ENCODE data around the gene KCNH4. TPM values are rescaled to one million over a fixed set of nuclear protein-coding genes. Genes with fewer than 3 reads are reported as not detected.
A peak's percentile ranks its signal among the peaks of the same experiment; 100 is the strongest.
"Not testable (repeated sequence)": the region's sequence is repeated elsewhere in the genome, so short reads cannot be mapped to it uniquely, and the experiment has no call there.

KCNH4 gene
- total RNA-seq, 1 donor from 2014 or later: 0.70 TPM

GRCh38 chr17:42140690-42141089 is 40.3 kb downstream of the KCNH4 start:
- DNase-seq (ENCODE audit: extremely low read depth, low read depth, low spot score): not testable (repeated sequence)

GRCh38 chr17:42138749-42139492 is 42.0 kb downstream of the KCNH4 start:
- no peak for DNase-seq (ENCODE audit: extremely low read depth, low read depth, low spot score)

DNA sequence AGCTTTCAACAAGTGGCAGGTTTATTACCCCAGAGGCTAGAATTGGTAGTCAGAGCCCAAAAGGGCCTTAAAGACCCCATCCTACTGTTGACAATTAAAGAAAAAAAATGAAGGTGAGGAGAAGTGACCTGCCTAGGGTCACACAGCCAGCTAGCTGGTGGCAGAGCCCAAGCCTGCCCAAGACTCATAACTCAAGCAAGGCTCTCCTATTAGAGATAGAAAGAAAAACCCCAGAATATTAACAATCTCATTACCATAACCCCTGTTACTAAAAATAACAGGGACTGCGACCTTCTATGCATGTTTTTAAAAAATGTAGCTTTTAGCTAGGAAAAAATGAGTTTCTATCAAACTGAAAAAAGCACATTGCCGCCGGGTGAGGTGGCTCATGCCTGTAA is 44.3 kb downstream of the KCNH4 start:
- DNase-seq (ENCODE audit: extremely low read depth, low read depth, low spot score): no peak

DNA sequence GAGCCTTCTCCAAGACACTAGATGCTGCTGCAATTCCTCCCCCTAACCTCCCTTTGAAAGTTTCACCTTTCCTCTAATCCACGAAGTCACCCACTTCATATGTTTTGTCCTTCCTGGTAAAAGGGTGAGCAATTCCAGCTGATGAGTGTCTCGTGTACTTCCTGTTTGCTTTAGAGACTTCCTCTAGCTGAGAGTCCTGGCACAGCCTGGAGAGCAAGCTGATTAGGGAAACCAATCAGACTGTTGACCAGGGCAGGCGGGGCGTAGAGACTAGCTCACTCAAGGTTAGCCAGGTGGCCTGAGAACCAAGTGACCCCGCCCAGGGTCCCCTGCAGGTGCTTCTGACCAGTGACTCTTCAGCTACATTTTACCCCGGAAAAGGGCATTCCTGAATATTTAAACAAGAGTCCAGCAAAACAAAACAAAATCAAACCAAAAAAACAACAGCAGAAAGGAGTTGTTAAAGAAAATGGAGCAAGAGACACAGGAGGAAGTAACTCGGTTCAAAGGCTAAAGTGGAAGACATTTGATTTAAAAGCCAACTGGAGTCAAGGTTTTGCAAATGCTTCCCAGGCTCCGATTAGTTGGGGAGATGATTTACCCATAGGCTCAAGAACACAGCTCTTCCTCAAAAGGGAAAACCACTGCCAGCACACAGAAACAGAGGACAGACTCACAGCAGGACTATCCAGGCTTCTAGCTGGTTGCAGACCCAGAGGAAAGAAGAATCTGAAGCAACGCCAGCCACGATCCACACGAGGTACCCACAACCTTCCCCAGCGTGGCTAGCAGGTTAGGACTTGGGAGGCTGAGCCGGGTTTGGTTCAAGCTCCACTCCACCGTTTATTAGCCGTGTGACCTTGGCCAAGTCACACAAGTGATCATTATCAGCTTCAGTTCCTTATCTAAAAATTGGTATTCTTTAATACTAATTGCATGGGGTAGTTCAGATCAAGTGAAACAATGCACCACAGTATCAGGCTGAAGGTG is 45.0 kb downstream of the KCNH4 start:
- DNase-seq (ENCODE audit: extremely low read depth, low read depth, low spot score): no peak

GRCh38 chr17:42135151-42135550 is 45.8 kb downstream of the KCNH4 start:
- no peak for DNase-seq (ENCODE audit: extremely low read depth, low read depth, low spot score)

GRCh38 chr17:42133461-42134041 is 47.4 kb downstream of the KCNH4 start:
- DNase-seq (ENCODE audit: extremely low read depth, low read depth, low spot score): no peak

- DNase-seq (ENCODE audit: extremely low read depth, low read depth, low spot score): no peak
Measured at GRCh38 chr17:42132941-42133340, 48.0 kb downstream of the KCNH4 start.

DNA sequence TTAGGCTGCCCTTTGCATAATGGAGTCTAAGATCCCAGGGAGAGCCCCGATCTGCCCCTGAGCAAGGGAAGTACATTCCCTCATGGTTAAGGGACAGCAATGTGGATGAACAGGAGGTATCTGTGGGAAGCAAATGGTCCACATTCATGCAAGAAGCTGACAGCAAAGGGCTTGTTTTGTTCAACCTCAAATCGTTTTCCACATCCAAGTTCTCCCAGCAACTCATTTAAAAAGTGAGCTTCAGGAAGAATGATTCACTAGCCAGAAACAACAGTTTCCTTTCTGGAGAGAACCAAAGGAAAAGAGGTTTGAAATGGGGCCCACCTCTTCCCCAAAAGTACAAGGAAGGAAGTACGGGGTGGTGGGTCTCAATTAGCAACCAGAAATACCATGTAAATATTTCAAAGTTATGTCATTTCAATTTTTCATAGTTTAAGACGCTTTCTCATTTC is 48.9 kb downstream of the KCNH4 start:
- DNase-seq (ENCODE audit: extremely low read depth, low read depth, low spot score): peak; percentile 74

- no peak for DNase-seq (ENCODE audit: extremely low read depth, low read depth, low spot score)
Measured at GRCh38 chr17:42131232-42131631, 49.7 kb downstream of the KCNH4 start.

GRCh38 chr17:42130310-42130936 is 50.5 kb downstream of the KCNH4 start:
- no peak for DNase-seq (ENCODE audit: extremely low read depth, low read depth, low spot score)

GRCh38 chr17:42129109-42129837 is 51.7 kb downstream of the KCNH4 start:
- DNase-seq (ENCODE audit: extremely low read depth, low read depth, low spot score): no peak

GRCh38 chr17:42127414-42127813 is 53.5 kb downstream of the KCNH4 start:
- DNase-seq (ENCODE audit: extremely low read depth, low read depth, low spot score): no peak

DNA sequence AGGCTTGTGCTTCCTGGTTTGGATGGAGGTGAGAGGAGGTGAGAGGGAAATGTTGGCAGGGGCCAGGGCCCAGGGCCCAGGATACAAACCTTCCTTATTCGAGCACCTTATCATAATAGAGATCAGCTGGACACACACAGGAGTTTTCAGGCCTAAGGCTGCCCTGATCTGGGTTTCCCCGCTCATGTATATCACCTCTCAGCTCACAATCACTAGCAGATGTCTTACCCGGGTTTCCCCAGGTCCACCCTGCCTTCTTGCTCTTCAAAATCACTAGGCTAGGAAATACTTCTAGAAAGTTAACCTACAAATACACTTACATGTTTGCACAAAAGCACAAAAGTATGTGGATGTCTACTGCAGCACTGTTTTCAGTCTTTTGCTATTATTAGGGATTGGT is 54.1 kb downstream of the KCNH4 start:
- no peak for DNase-seq (ENCODE audit: extremely low read depth, low read depth, low spot score)

GRCh38 chr17:42125565-42125964 is 55.4 kb downstream of the KCNH4 start:
- no peak for DNase-seq (ENCODE audit: extremely low read depth, low read depth, low spot score)

GRCh38 chr17:42124256-42124655 is 56.7 kb downstream of the KCNH4 start:
- DNase-seq (ENCODE audit: extremely low read depth, low read depth, low spot score): no peak

- no peak for DNase-seq (ENCODE audit: extremely low read depth, low read depth, low spot score)
Measured at GRCh38 chr17:42122371-42123303, 58.3 kb downstream of the KCNH4 start, which contains the start of gene HSPB9. HSPB9 (plus strand) TSS chr17:42122804; CDS start chr17:42122851, 47 bp downstream.

- DNase-seq (ENCODE audit: extremely low read depth, low read depth, low spot score): no peak
Measured at GRCh38 chr17:42120770-42121769, 59.9 kb downstream of the KCNH4 start, which contains the start of gene KAT2A. KAT2A (minus strand) TSS chr17:42121367; CDS start chr17:42121304, 63 bp downstream.
